ENCODE data around the gene EXOC4. TPM values are rescaled to one million over a fixed set of nuclear protein-coding genes. Genes with fewer than 3 reads are reported as not detected.

EXOC4 gene
- total RNA-seq, 1 experiment from 2014 or later: 71.0 TPM

GRCh38 chr7:133662276-133662675, 409.4 kb downstream of the EXOC4 start:
- in situ Hi-C loops (cut with HindIII; ENCODE audit: low pct_unique_long_range_greater_than_20kb, low sequenced_read_pairs) (no loop called here), intact Hi-C loops (cut with micrococcal nuclease; ENCODE audit: unreplicated experiment) (no loop called here)
- no peaks in the 10 kb centered on the region for H3K27me3 ChIP-seq (ENCODE audit: control insufficient read depth, insufficient read depth, low read length)
- ATAC-seq (no peak), DNase-seq (ENCODE audit: low read depth, low spot score) (no peak)
- POLR2A ChIA-PET: interaction anchor here (0.6 kb wide), 1 partner anchor 44 kb away, joined by 7 read pairs; no protein-coding TSS in a partner anchor
- no peaks in the 10 kb centered on the region for H3K9me3 ChIP-seq (ENCODE audit: control insufficient read depth, insufficient read depth, low read depth, low read length)
- H3K4me3 ChIP-seq (ENCODE audit: low read depth in 2 of 2, low read length in 2 of 2): no peak overlapping the region
- TF ChIP-seq, protein P1, sequence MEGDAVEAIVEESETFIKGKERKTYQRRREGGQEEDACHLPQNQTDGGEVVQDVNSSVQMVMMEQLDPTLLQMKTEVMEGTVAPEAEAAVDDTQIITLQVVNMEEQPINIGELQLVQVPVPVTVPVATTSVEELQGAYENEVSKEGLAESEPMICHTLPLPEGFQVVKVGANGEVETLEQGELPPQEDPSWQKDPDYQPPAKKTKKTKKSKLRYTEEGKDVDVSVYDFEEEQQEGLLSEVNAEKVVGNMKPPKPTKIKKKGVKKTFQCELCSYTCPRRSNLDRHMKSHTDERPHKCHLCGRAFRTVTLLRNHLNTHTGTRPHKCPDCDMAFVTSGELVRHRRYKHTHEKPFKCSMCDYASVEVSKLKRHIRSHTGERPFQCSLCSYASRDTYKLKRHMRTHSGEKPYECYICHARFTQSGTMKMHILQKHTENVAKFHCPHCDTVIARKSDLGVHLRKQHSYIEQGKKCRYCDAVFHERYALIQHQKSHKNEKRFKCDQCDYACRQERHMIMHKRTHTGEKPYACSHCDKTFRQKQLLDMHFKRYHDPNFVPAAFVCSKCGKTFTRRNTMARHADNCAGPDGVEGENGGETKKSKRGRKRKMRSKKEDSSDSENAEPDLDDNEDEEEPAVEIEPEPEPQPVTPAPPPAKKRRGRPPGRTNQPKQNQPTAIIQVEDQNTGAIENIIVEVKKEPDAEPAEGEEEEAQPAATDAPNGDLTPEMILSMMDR (IDR thresholded peaks at IDR 0.05): no peak
- no peak for TF ChIP-seq TCF7L2 (IDR thresholded peaks at IDR 0.05; ENCODE audit: low read depth, low read length)
- no TSS peak for BruUV-seq (replicated peaks)
- no peak overlapping the region for H3K27ac ChIP-seq (ENCODE audit: low read length)
- CTCF ChIA-PET: no interaction called here
- no peaks in the 10 kb centered on the region for H3K36me3 ChIP-seq (ENCODE audit: control insufficient read depth, insufficient read depth, low read length)
- no peaks in the 10 kb centered on the region for H3K4me1 ChIP-seq (ENCODE audit: control insufficient read depth, insufficient read depth, low read length)

GRCh38 chr7:133662830-133663229, 410.0 kb downstream of the EXOC4 start:
- Histone ChIP-seq H3K4me3 (ENCODE audit: low read depth in 2 of 2, low read length in 2 of 2) (no peak overlapping the region), H3K27me3 (ENCODE audit: control insufficient read depth, insufficient read depth, low read length) (no peaks in the 10 kb centered on the region), H3K9me3 (ENCODE audit: control insufficient read depth, insufficient read depth, low read depth, low read length) (no peaks in the 10 kb centered on the region), H3K4me1 (ENCODE audit: control insufficient read depth, insufficient read depth, low read length) (no peaks in the 10 kb centered on the region), H3K27ac (ENCODE audit: low read length) (no peak overlapping the region), H3K36me3 (ENCODE audit: control insufficient read depth, insufficient read depth, low read length) (no peaks in the 10 kb centered on the region)
- no TSS peak for BruUV-seq (replicated peaks)
- TF ChIP-seq, protein P1 (IDR thresholded peaks at IDR 0.05): no peak
- TF ChIP-seq POLR2AphosphoS5 (IDR thresholded peaks at IDR 0.05; ENCODE audit: low read depth, low read length) (no peak), TCF7L2 (IDR thresholded peaks at IDR 0.05; ENCODE audit: low read depth, low read length) (no peak), REST (IDR thresholded peaks at IDR 0.05; ENCODE audit: insufficient read depth in 1 of 2, low read depth in 2 of 2, low read length in 1 of 2) (no peak), SIN3A (IDR thresholded peaks at IDR 0.05; ENCODE audit: borderline replicate concordance, insufficient read depth, low read depth, low read length) (no peak)
- intact Hi-C loops (cut with micrococcal nuclease; ENCODE audit: unreplicated experiment) (no loop called here), in situ Hi-C loops (cut with HindIII; ENCODE audit: low pct_unique_long_range_greater_than_20kb, low sequenced_read_pairs) (no loop called here)
- CTCF ChIA-PET: no interaction called here
- ATAC-seq (no peak), DNase-seq (ENCODE audit: low read depth, low spot score) (no peak)
- POLR2A ChIA-PET: interaction anchor here (0.6 kb wide), 1 partner anchor 44 kb away, joined by 7 read pairs; no protein-coding TSS in a partner anchor

All from Panc1 (cell line).